GM23338 (cell line): ENCODE results near the gene ARID1B. TPM values are rescaled to one million over a fixed set of nuclear protein-coding genes. Genes with fewer than 3 reads are reported as not detected.

Experiments
- ATAC-seq: fragments of 200-7000 bp; cut with Tn5 transposase; 3 replicates; pipeline ENCODE4 v1.9.1; 2020
- DNase-seq: peaks from one replicate; pipeline ENCODE4 v3.0.0-alpha.2; 2015; ENCODE audit warnings: low spot score
- H2AFZ ChIP-seq: fragments of 200-600 bp; sonication (generic); 2 replicates; pipeline ENCODE4 v1.8.0; 2016; ENCODE audit warnings: antibody characterized with exemption, mild to moderate bottlenecking, moderate library complexity
- H3F3A ChIP-seq: fragments of 200-600 bp; sonication (generic); replicated peaks from 2 replicates; pipeline ENCODE4 v1.8.0; 2017; ENCODE audit warnings: antibody characterized with exemption, mixed run types, low read depth
- H3K27ac ChIP-seq: fragments of 200-600 bp; sonication (generic); 2 replicates; pipeline ENCODE4 v1.6.1; 2016; ENCODE audit warnings: low read depth
- H3K27me3 ChIP-seq: fragments of 200-600 bp; sonication (generic); 2 replicates; pipeline ENCODE4 v1.8.0; 2016; ENCODE audit warnings: mild to moderate bottlenecking, mixed run types, moderate library complexity; ENCODE audit not compliant: insufficient read depth
- H3K36me3 ChIP-seq: fragments of 200-600 bp; sonication (generic); 2 replicates; pipeline ENCODE4 v1.8.0; 2016; ENCODE audit warnings: mild to moderate bottlenecking; ENCODE audit not compliant: insufficient read depth
- H3K4me1 ChIP-seq: fragments of 200-600 bp; sonication (generic); 2 replicates; pipeline ENCODE4 v1.8.0; 2016; ENCODE audit warnings: mild to moderate bottlenecking, moderate library complexity; ENCODE audit not compliant: insufficient read depth
- H3K4me2 ChIP-seq: fragments of 200-600 bp; sonication (generic); 2 replicates; pipeline ENCODE4 v1.7.1; 2017; ENCODE audit warnings: mixed run types
- H3K4me3 ChIP-seq: fragments of 200-600 bp; sonication (generic); 2 replicates; pipeline ENCODE4 v1.6.1; 2016; ENCODE audit warnings: mixed run types
- H3K79me2 ChIP-seq: fragments of 200-600 bp; sonication (generic); replicated peaks from 2 replicates; pipeline ENCODE4 v1.8.0; 2017; ENCODE audit warnings: mild to moderate bottlenecking; ENCODE audit not compliant: insufficient read depth
- H3K9me2 ChIP-seq: fragments of 200-600 bp; sonication (generic); 2 replicates; pipeline ENCODE4 v1.8.0; 2017; ENCODE audit not compliant: insufficient read depth
- H4K20me1 ChIP-seq: fragments of 200-600 bp; sonication (generic); replicated peaks from 2 replicates; pipeline ENCODE4 v1.8.0; 2017; ENCODE audit warnings: mild to moderate bottlenecking; ENCODE audit not compliant: insufficient read depth
- H3K27ac Mint-ChIP-seq: 2 replicates; pipeline ENCODE4 v1.8.0; 2020; ENCODE audit warnings: inconsistent platforms, mild to moderate bottlenecking, moderate library complexity, mixed read lengths
- H3K27me3 Mint-ChIP-seq: 3 replicates; pipeline ENCODE4 v1.8.0; 2022; ENCODE audit warnings: low read depth, mild to moderate bottlenecking, moderate library complexity, mixed read lengths, inconsistent platforms; ENCODE audit not compliant: insufficient read depth, poor library complexity
- H3K36me3 Mint-ChIP-seq: 3 replicates; pipeline ENCODE4 v1.8.0; 2021; ENCODE audit warnings: low read depth, mild to moderate bottlenecking, inconsistent platforms, moderate library complexity, mixed read lengths
- H3K4me1 Mint-ChIP-seq: 3 replicates; pipeline ENCODE4 v1.8.0; 2020; ENCODE audit warnings: mild to moderate bottlenecking, inconsistent platforms, mixed read lengths
- H3K4me3 Mint-ChIP-seq: 3 replicates; pipeline ENCODE4 v1.8.0; 2021; ENCODE audit warnings: moderate library complexity, mild to moderate bottlenecking, inconsistent platforms, mixed read lengths
- H3K9me3 Mint-ChIP-seq: 3 replicates; pipeline ENCODE4 v1.8.0; 2020; ENCODE audit warnings: moderate library complexity, mild to moderate bottlenecking, inconsistent platforms, mixed read lengths
- EZH2 ChIP-seq: fragments of 200-600 bp; sonication (generic); IDR thresholded peaks from one replicate; pipeline ENCODE4 v1.8.0; 2017; ENCODE audit warnings: antibody characterized with exemption, mild to moderate bottlenecking, low read depth; ENCODE audit not compliant: unreplicated experiment
- EZH2phosphoT487 ChIP-seq: fragments of 200-600 bp; sonication (generic); IDR thresholded peaks from one replicate; pipeline ENCODE4 v1.8.1; 2018; ENCODE audit warnings: antibody characterized with exemption; ENCODE audit not compliant: unreplicated experiment
- JUNB ChIP-seq: IDR thresholded peaks from one replicate; pipeline ENCODE4 v1.6.1; 2016; ENCODE audit warnings: antibody characterized with exemption; ENCODE audit not compliant: unreplicated experiment
- NANOG ChIP-seq: IDR thresholded peaks from 2 replicates; pipeline ENCODE4 v1.6.1; 2016; ENCODE audit warnings: antibody characterized with exemption, borderline replicate concordance
- POLR2AphosphoS5 ChIP-seq: IDR thresholded peaks from 2 replicates; pipeline ENCODE4 v1.6.1; 2016; ENCODE audit warnings: antibody characterized with exemption, low read depth
- STAT1 ChIP-seq: IDR thresholded peaks from one replicate; pipeline ENCODE4 v1.6.1; 2016; ENCODE audit warnings: antibody characterized with exemption; ENCODE audit not compliant: unreplicated experiment
- ZNF114 ChIP-seq: fragments of 250-450 bp; sonication (Bioruptor Pico); IDR thresholded peaks from 2 replicates; pipeline ENCODE4 v1.5.0; 2020; ENCODE audit warnings: mild to moderate bottlenecking, moderate library complexity
- ZNF331 ChIP-seq: fragments of 250-450 bp; sonication (Bioruptor Pico); IDR thresholded peaks from 2 replicates; pipeline ENCODE4 v1.5.0; 2020; ENCODE audit warnings: low read depth, mild to moderate bottlenecking, moderate library complexity
- polyA plus RNA-seq: library from polyadenylated mRNA; unstranded; fragments of >200 nt; fragmentation: Nextera tagmentation; extraction: Ambion mirVana; gene quantifications from 2 replicates; pipeline ENCODE4 v1.2.1, GENCODE V29; 2016
- total RNA-seq: library from RNA; depleted of rRNA; stranded (reverse); fragments of >200 nt; shearing (Covaris generic); gene quantifications from 2 replicates; pipeline ENCODE4 v1.2.3, GENCODE V29; 2014
- TF ChIP-seq, protein P1 (sequence below), 2 experiments: fragments of 200-600 bp in 1 of 2; sonication (generic) in 1 of 2; conservative IDR thresholded peaks; 2 replicates each; pipeline versions ENCODE4 v1.5.1 to v1.6.1; 2016 to 2017; ENCODE audit warnings: antibody characterized with exemption in 2 of 2, low read depth in 2 of 2, mild to moderate bottlenecking in 2 of 2, moderate library complexity in 1 of 2
- TF ChIP-seq, protein P2 (sequence below): IDR thresholded peaks from 2 replicates; pipeline ENCODE4 v1.6.1; 2016; ENCODE audit warnings: antibody characterized with exemption
- TF ChIP-seq, protein P3 (sequence below): fragments of 250-450 bp; sonication (Bioruptor Pico); IDR thresholded peaks from 2 replicates; pipeline ENCODE4 v1.5.0; 2020; ENCODE audit warnings: mild to moderate bottlenecking, moderate library complexity

Gene ARID1B
- total and polyA plus RNA-seq, 2 experiments from 2014 or later, result 59.3 to 72.2 TPM

DNA sequence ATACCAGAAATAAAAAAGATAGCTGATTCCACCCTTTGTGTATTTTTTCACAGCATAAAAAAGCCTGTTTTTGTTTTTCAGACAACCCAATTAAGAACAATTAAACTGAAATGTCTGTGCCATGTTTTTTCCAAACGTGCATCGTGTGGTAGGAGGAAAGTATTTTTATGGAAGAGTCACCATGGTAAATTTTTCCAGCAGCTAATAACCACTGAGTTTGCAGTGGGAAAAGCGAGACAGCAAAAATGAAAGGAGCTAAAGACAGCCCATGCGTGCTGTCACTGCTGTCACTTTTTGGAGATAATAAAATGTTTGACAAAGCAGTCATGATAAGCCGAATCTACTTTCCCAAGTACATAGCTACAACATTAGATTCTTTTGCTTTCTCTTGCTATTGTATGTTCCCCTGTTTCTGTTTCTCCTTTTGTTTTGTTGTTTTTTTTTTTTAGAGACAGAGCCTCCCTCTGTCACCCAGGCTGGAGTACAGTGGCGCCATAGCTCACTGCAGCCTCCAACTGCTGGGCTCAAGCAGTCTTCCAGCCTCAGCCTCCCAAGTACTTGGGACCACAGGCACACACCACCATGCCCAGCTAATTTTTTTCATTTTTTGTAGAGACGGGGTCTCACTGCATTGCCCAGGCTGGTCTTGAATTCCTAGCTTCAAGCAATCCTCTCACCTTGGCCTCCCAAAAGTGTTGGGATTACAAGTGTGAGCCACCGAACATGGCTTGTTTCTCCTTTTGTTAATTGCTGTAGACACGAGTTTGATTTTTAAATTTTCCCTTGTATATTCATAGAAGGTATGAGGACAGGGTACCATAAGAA, 284.8 kb downstream of the ARID1B start:
- Mint-ChIP-seq H3K27me3 (no peaks in the 10 kb centered on the region), H3K36me3 (no peaks in the 10 kb centered on the region), H3K27ac (no peak overlapping the region), H3K9me3 (no peaks in the 10 kb centered on the region), H3K4me1 (peaks cover 53% of the 10 kb centered on the region), H3K4me3 (no peak overlapping the region)
- H3K4me1 ChIP-seq, result peaks cover 30% of the 10 kb centered on the region
- H3K9me2 ChIP-seq, result no peaks in the 10 kb centered on the region
- ATAC-seq (no peak), DNase-seq (no peak)
- H3K79me2 ChIP-seq, result peaks cover 71% of the 10 kb centered on the region
- H3F3A ChIP-seq, result no peaks in the 10 kb centered on the region
- no peak overlapping the region for H3K27ac ChIP-seq
- H3K4me2 ChIP-seq, result no peak overlapping the region
- H3K36me3 ChIP-seq, result no peaks in the 10 kb centered on the region
- H3K4me3 ChIP-seq, result no peak overlapping the region
- 0 out of 2 replicates have a peak, but pooled peaks cover 3% of the 10 kb centered on the region for H4K20me1 ChIP-seq
- no peak overlapping the region for H2AFZ ChIP-seq
- TF ChIP-seq EZH2phosphoT487 (no peak), JUNB (no peak), POLR2AphosphoS5 (no peak), NANOG (no peak), STAT1 (no peak), ZNF114 (CRISPR knock-in tag) (no peak), EZH2 (no peak), ZNF331 (CRISPR knock-in tag) (no peak)
- TF ChIP-seq, protein P1, sequence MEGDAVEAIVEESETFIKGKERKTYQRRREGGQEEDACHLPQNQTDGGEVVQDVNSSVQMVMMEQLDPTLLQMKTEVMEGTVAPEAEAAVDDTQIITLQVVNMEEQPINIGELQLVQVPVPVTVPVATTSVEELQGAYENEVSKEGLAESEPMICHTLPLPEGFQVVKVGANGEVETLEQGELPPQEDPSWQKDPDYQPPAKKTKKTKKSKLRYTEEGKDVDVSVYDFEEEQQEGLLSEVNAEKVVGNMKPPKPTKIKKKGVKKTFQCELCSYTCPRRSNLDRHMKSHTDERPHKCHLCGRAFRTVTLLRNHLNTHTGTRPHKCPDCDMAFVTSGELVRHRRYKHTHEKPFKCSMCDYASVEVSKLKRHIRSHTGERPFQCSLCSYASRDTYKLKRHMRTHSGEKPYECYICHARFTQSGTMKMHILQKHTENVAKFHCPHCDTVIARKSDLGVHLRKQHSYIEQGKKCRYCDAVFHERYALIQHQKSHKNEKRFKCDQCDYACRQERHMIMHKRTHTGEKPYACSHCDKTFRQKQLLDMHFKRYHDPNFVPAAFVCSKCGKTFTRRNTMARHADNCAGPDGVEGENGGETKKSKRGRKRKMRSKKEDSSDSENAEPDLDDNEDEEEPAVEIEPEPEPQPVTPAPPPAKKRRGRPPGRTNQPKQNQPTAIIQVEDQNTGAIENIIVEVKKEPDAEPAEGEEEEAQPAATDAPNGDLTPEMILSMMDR (conservative IDR thresholded peaks at IDR 0.05; ENCODE audit: low read depth in 2 of 2), result no peak
- TF ChIP-seq, protein P2, sequence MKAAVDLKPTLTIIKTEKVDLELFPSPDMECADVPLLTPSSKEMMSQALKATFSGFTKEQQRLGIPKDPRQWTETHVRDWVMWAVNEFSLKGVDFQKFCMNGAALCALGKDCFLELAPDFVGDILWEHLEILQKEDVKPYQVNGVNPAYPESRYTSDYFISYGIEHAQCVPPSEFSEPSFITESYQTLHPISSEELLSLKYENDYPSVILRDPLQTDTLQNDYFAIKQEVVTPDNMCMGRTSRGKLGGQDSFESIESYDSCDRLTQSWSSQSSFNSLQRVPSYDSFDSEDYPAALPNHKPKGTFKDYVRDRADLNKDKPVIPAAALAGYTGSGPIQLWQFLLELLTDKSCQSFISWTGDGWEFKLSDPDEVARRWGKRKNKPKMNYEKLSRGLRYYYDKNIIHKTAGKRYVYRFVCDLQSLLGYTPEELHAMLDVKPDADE, result no peak
- TF ChIP-seq, protein P3, sequence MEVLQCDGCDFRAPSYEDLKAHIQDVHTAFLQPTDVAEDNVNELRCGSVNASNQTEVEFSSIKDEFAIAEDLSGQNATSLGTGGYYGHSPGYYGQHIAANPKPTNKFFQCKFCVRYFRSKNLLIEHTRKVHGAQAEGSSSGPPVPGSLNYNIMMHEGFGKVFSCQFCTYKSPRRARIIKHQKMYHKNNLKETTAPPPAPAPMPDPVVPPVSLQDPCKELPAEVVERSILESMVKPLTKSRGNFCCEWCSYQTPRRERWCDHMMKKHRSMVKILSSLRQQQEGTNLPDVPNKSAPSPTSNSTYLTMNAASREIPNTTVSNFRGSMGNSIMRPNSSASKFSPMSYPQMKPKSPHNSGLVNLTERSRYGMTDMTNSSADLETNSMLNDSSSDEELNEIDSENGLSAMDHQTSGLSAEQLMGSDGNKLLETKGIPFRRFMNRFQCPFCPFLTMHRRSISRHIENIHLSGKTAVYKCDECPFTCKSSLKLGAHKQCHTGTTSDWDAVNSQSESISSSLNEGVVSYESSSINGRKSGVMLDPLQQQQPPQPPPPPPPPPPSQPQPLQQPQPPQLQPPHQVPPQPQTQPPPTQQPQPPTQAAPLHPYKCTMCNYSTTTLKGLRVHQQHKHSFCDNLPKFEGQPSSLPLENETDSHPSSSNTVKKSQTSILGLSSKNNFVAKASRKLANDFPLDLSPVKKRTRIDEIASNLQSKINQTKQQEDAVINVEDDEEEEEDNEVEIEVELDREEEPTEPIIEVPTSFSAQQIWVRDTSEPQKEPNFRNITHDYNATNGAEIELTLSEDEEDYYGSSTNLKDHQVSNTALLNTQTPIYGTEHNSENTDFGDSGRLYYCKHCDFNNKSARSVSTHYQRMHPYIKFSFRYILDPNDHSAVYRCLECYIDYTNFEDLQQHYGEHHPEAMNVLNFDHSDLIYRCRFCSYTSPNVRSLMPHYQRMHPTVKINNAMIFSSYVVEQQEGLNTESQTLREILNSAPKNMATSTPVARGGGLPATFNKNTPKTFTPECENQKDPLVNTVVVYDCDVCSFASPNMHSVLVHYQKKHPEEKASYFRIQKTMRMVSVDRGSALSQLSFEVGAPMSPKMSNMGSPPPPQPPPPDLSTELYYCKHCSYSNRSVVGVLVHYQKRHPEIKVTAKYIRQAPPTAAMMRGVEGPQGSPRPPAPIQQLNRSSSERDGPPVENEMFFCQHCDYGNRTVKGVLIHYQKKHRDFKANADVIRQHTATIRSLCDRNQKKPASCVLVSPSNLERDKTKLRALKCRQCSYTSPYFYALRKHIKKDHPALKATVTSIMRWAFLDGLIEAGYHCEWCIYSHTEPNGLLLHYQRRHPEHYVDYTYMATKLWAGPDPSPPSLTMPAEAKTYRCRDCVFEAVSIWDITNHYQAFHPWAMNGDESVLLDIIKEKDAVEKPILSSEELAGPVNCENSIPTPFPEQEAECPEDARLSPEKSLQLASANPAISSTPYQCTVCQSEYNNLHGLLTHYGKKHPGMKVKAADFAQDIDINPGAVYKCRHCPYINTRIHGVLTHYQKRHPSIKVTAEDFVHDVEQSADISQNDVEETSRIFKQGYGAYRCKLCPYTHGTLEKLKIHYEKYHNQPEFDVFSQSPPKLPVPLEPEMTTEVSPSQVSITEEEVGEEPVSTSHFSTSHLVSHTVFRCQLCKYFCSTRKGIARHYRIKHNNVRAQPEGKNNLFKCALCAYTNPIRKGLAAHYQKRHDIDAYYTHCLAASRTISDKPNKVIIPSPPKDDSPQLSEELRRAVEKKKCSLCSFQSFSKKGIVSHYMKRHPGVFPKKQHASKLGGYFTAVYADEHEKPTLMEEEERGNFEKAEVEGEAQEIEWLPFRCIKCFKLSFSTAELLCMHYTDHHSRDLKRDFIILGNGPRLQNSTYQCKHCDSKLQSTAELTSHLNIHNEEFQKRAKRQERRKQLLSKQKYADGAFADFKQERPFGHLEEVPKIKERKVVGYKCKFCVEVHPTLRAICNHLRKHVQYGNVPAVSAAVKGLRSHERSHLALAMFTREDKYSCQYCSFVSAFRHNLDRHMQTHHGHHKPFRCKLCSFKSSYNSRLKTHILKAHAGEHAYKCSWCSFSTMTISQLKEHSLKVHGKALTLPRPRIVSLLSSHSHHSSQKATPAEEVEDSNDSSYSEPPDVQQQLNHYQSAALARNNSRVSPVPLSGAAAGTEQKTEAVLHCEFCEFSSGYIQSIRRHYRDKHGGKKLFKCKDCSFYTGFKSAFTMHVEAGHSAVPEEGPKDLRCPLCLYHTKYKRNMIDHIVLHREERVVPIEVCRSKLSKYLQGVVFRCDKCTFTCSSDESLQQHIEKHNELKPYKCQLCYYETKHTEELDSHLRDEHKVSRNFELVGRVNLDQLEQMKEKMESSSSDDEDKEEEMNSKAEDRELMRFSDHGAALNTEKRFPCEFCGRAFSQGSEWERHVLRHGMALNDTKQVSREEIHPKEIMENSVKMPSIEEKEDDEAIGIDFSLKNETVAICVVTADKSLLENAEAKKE, result no peak
- no peaks in the 10 kb centered on the region for H3K27me3 ChIP-seq
